B cell (primary cell): ENCODE results near the gene NAP1L1.

Experiments used
- EZH2 ChIP-seq: IDR thresholded peaks from 2 replicates; pipeline ENCODE4 v1.6.1; 2012; ENCODE audit warnings: borderline replicate concordance, low read depth, mild to moderate bottlenecking, moderate library complexity, low read length; ENCODE audit not compliant: insufficient read depth, poor library complexity, severe bottlenecking
- TF ChIP-seq, protein P1 (sequence below): fragments of 200-600 bp; IDR thresholded peaks from one replicate; pipeline ENCODE4 v1.8.0; 2022; ENCODE audit warnings: antibody characterized with exemption, mild to moderate bottlenecking

DNA sequence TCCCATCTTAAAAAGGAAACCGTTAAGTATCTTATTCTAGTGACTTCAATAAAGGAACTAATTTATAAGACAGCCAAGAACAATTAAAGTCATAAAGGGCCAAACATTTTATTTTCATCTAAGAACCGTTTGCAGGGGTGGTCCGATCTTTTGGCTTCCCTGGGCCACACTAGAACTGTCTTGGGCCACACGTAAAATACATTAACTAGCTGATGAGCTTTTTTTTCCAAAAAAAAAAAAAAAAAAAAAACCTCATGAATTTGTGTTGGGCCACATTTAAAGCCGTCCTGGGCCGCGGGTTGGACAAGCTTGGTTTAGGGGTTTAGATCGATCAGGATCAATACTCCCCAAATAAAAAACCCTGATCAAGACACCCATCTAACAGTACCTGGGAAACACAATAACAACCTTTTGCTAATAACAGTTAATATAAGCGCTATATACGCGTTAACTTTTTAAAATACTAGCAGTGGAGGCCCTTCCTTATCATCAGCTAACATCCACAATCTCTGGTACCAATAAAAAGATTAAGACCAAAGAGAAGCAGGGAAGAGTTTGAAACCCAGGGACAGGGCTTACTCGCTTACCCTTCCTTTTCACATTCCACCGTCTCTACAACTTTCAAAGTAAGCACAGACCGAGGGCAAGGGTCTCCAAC is 1.1 kb downstream of the NAP1L1 start:
- TF ChIP-seq, protein P1, sequence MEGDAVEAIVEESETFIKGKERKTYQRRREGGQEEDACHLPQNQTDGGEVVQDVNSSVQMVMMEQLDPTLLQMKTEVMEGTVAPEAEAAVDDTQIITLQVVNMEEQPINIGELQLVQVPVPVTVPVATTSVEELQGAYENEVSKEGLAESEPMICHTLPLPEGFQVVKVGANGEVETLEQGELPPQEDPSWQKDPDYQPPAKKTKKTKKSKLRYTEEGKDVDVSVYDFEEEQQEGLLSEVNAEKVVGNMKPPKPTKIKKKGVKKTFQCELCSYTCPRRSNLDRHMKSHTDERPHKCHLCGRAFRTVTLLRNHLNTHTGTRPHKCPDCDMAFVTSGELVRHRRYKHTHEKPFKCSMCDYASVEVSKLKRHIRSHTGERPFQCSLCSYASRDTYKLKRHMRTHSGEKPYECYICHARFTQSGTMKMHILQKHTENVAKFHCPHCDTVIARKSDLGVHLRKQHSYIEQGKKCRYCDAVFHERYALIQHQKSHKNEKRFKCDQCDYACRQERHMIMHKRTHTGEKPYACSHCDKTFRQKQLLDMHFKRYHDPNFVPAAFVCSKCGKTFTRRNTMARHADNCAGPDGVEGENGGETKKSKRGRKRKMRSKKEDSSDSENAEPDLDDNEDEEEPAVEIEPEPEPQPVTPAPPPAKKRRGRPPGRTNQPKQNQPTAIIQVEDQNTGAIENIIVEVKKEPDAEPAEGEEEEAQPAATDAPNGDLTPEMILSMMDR: no peak
- TF ChIP-seq EZH2: no peak
